Neutrophil (primary cell): Measurements from ENCODE around the gene XAF1.
"Not testable (repeated sequence)": the region's sequence is repeated elsewhere in the genome, so short reads cannot be mapped to it uniquely, and the experiment has no call there.

Experiments used
- H3K27ac ChIP-seq: fragments of 200-600 bp; sonication (generic); 2 replicates; pipeline ENCODE4 v1.5.1; 2016; ENCODE audit warnings: mild to moderate bottlenecking, moderate library complexity
- H3K27me3 ChIP-seq: fragments of 200-600 bp; sonication (generic); 2 replicates; pipeline ENCODE4 v1.6.0; 2016; ENCODE audit warnings: mild to moderate bottlenecking
- H3K36me3 ChIP-seq: fragments of 200-600 bp; sonication (generic); 2 replicates; pipeline ENCODE4 v1.5.1; 2017
- H3K4me1 ChIP-seq, 2 experiments: fragments of 200-600 bp in 1 of 2; sonication (generic) in 1 of 2; 1 replicate in 1 of 2; 2 replicates in 1 of 2; pipeline versions ENCODE4 v1.5.1 to v1.6.1; 2013 to 2016; ENCODE audit warnings: low read depth in 1 of 2, low read length in 1 of 2, mild to moderate bottlenecking in 1 of 2, moderate library complexity in 1 of 2; ENCODE audit not compliant: control insufficient read depth in 1 of 2, insufficient read depth in 1 of 2
- H3K4me3 ChIP-seq, 2 experiments: fragments of 200-600 bp in 1 of 2; sonication (generic) in 1 of 2; 1 replicate in 1 of 2; 2 replicates in 1 of 2; pipeline ENCODE4 v1.5.1; 2013 to 2016; ENCODE audit warnings: low read depth in 1 of 2, low read length in 1 of 2, mild to moderate bottlenecking in 1 of 2, moderate library complexity in 1 of 2
- H3K9me3 ChIP-seq: fragments of 200-600 bp; sonication (generic); 2 replicates; pipeline ENCODE4 v1.5.1; 2016
- CTCF ChIP-seq: fragments of 200-600 bp; sonication (generic); IDR thresholded peaks from 2 replicates; pipeline ENCODE4 v1.5.1; 2016; ENCODE audit warnings: antibody characterized with exemption

Gene XAF1

GRCh38 chr17:6811510-6811909 is 55.7 kb downstream of the XAF1 start:
- no peak overlapping the region for H3K4me3 ChIP-seq
- no peak for TF ChIP-seq CTCF

GRCh38 chr17:6812295-6812694 is 56.4 kb downstream of the XAF1 start:
- Histone ChIP-seq H3K4me3 (no peak overlapping the region), H3K27me3 (peaks cover 21% of the 10 kb centered on the region), H3K4me1 (no peaks in the 10 kb centered on the region), H3K9me3 (no peaks in the 10 kb centered on the region), H3K27ac (no peak overlapping the region), H3K36me3 (no peaks in the 10 kb centered on the region)
- no peak for TF ChIP-seq CTCF

More at GRCh38 chr17:6811510-6811909, 55.7 kb downstream of the XAF1 start:
- Histone ChIP-seq H3K4me1 (no peaks in the 10 kb centered on the region), H3K36me3 (no peaks in the 10 kb centered on the region), H3K27me3 (peaks cover 17% of the 10 kb centered on the region), H3K9me3 (no peaks in the 10 kb centered on the region), H3K27ac (no peak overlapping the region)

- H3K9me3 ChIP-seq, result no peaks in the 10 kb centered on the region
- no peak for TF ChIP-seq CTCF
- no peak overlapping the region for H3K4me3 ChIP-seq
- no peaks in the 10 kb centered on the region for H3K36me3 ChIP-seq
- H3K4me1 ChIP-seq, result no peaks in the 10 kb centered on the region
- peaks cover 29% of the 10 kb centered on the region for H3K27me3 ChIP-seq
- no peak overlapping the region for H3K27ac ChIP-seq
Observed at GRCh38 chr17:6815775-6816174, 59.9 kb downstream of the XAF1 start.

- not testable (repeated sequence) for H3K4me1 ChIP-seq, H3K4me3 ChIP-seq, H3K9me3 ChIP-seq, H3K27ac ChIP-seq, H3K36me3 ChIP-seq
- peaks cover 34% of the 10 kb centered on the region for H3K27me3 ChIP-seq
Observed at GRCh38 chr17:6816368-6816767, 60.5 kb downstream of the XAF1 start.

- Histone ChIP-seq H3K27me3 (peaks cover 38% of the 10 kb centered on the region), H3K9me3 (no peaks in the 10 kb centered on the region), H3K27ac (no peak overlapping the region), H3K36me3 (no peaks in the 10 kb centered on the region), H3K4me1 (no peaks in the 10 kb centered on the region), H3K4me3 (no peak overlapping the region)
- no peak for TF ChIP-seq CTCF
Observed at GRCh38 chr17:6818938-6819337, 63.1 kb downstream of the XAF1 start.

GRCh38 chr17:6823011-6823442 is 67.2 kb downstream of the XAF1 start:
- no peak overlapping the region for H3K4me3 ChIP-seq
- H3K27me3 ChIP-seq, result peaks cover 39% of the 10 kb centered on the region
- no peaks in the 10 kb centered on the region for H3K4me1 ChIP-seq
- no peaks in the 10 kb centered on the region for H3K9me3 ChIP-seq
- no peak overlapping the region for H3K27ac ChIP-seq
- no peaks in the 10 kb centered on the region for H3K36me3 ChIP-seq
- TF ChIP-seq CTCF, result no peak
